GM03348 (cell line): ENCODE data around the gene SELP.
A peak's percentile ranks its signal among the peaks of the same experiment; 100 is the strongest.

ENCODE experiments used
- DNase-seq: peaks from one replicate; pipeline ENCODE4 v3.0.0; 2012; ENCODE audit warnings: low spot score

Gene SELP

DNA sequence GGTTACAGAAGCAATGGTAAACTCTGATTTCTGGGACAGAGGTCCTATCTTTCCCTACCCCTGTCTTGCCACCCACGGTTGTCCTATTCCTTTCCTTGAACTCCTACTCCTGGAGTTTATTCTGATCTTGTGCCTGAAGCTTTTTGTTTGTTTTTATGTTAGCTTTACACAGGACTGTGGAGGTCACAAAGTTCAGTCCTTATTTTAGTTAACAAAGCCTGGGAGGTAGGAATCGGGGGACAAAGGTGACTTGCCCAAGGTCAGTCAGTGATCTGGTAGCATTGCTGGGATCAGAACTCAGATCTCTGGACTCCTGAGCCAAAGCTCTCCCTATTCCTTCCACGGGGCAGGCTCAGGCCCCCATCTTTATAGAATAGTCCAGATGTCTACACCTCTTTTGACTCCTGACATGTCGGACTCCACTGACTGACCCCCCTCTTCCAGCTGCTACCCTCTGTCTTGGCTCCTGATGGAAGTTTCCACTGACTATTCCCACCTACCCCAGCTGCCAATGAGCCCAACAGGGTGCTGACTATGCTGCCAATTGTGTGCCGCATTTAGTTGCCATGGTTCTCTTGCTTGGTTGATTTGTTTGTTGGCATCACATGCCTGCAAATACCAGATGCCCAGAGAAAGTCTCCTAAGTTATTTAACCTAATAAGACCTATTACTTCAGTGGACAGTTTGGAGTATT, 53.5 kb downstream of the SELP start:
- no peak for DNase-seq

DNA sequence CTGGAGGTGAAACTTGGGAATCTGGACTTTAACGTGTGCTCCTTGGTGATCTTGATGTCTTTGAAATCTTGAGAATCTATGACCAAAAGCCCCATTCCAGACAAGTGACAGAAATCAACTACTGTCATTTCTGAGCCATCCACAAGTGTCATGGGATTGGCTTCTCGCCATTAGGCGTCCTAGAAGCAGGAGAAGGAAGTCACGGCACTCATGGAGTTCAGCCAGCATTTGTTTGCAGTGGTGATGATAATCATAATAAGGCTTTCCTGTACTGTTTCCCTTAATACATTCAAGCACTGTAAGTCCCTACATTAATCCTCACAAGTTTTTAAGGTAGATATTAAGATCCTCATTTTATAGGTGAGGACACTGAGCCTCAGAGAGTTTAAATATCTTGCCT, 55.6 kb downstream of the SELP start:
- DNase-seq, result no peak

DNA sequence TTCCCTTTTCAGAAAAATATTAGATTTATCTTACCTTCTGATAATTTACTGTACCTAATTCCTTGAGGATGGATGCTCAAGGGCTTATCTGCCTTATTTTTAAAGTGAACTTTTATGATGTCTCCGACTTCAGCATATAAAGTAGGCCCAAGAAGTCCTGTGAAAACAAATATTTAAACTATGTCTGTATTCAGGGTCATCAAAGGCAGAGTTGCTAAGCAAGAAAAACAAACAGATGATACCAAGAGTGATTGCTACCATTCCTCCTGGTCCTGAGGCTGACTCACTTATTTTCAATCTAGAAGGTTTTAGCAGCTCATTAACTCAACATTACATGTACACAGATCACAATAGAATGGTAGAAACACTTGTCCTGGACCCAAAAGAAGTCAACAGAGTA, 57.7 kb downstream of the SELP start:
- DNase-seq, result no peak

DNA sequence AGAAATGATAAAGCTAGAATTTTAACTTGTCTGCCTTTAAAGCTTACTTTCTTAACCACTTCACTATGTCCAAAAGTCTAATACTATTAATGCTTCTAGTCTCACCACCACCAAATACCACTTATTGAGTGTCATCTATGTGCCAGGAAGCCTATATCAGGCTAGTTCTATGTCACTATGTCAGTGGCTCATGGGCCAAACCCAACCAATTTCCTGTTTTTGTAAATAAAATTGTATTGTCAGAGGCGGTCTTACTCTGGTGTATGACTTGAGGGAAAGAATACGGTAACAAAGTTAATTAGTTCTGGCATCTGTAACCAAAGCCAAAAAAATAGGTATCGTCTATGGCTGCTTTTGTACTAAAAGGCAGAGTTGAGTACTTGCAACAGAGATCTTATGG, 58.5 kb downstream of the SELP start:
- DNase-seq, result no peak

DNA sequence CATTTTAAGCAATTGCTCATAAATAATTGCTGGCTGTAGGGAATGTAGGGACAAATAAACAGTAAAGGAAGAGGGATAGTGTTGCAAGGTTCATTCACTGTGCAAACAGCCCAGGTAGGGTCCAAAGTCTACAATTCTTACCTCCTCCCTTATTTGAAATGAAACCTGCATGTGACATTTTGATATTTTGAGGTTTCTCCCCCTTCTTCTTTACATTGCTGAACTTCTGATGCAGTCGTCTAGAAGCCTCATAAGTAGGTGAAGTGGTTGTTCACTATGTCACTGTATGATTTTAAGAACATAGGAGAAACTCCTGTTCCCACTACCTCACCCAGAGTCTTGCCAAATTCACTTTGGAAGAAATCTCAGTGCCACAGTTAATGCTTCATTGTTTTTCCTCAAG, 59.8 kb downstream of the SELP start:
- no peak for DNase-seq

DNA sequence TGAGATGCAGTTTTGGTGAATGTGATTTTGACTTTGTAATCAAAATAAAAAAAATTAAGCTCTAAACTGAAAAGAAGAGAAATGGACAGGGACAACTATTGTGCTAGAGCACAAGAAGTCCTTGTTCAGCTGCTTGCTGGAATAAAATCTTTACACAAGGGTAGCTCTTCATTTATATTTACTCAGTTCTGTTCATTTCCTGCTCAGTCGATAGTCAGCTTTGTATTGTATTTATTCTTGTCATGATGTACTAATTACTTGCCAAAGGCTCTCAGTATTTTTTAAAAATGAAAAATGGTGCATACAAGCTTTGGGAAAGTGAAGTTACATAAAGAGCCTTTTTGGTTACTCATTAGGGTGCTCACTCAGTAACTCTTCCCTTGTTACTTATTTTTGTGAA, 61.4 kb downstream of the SELP start:
- no peak for DNase-seq

DNA sequence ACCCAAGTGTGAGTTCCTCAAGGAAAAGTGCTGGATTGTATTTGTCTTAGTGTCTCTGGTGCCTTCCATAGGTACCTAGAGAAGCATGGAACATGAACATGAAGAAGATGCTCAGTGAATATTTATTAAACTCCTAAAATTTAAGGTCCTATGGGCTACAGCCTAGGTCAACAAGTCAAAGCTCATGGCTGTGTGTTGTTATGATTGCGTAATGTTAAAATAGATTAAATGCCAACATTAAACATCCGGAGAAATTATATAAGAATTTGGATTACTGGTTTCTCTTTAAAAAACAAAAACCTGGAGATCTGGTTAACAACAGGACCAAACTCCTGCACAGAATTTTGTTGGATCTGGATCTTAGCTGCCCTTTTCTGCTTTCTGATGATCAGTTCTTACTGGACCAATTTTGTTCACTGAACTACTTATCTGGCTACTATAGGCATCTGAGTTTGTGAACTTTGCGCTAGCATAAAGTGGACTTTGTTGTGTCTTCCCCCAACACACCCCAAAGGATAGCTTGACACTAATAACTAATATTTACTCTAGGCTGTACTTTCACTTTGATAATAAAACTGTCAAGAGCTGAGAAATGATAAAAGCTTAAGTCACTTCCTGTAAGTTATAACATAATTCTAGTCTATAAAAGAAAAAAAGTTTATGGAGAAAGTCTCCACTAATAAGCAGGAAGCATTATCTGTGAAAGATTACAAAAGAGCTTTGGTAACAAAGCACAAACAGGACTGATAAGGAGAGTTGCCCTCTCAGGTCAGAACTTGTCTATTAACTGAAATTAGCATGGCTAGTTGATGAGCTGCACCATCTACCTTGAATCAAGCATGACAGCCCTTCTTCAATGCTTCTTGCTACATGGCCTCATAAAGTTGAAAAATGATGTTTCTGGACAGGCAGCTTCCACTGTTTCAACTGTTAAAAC, 64.3 kb downstream of the SELP start:
- DNase-seq, result no peak

DNA sequence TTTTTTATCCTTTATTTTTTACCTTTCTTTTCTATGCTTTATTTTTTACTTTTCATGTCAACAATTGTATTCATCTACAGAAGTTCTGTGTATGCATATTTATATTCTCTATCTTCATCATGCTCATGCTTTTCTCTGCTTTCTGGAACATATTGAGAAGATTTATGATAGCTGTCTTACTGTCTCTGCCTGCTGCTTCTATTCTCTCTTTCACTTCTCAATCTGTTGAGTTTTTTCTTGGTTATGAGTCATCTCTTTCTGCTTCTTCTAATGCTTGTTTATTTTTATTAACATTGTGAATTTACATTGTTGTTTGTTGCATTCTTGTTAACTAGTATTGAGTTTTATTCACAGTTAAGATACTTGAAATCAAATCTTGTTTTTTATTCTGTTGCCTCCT, 66.3 kb downstream of the SELP start:
- no peak for DNase-seq

DNA sequence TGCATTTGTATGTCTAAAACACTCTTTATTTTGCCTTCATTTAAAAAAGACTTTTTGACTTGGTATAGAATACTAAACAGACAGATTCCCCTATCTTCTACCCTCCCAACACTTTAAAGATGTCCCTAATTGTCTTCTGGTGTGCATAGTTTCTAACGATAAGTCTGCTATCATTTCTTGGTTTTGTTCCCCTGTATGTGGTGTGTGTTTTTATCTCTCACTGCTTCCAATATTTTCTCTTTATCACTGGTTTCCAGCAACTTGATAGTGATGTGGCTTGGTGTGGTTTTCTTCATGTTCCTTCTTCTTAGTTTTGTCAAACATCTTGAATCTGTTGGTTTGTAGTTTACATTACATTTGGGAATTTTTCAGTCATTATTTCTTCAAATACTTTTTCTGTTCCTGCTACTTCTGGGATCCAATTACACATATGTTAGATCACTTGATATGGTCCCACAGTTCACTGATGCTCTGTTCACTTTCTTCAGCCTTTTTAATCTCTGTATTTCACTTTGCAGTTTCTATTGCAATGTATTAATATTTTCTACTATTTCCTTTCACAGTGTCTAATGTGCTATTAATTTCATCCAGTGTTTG, 66.8 kb downstream of the SELP start:
- DNase-seq, result no peak

DNA sequence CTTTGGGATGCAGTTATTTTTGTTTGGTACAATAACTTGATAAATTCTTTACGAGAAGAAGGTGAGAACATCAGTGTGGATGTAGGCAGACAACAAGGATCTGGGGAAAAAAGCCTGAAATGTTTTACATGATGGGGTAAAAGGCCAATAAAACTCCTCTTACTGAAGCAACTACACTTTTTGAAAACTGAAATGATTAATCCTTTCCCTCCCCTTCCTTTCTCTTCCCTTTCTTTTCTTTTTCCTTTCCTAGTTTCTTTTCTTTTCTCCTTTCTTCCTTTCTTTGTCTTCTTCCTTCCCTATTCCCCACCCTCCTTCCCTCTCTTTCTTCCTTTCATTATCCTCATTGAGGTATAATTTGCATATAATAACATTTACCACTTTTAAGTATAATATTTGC, 68.2 kb downstream of the SELP start:
- no peak for DNase-seq

DNA sequence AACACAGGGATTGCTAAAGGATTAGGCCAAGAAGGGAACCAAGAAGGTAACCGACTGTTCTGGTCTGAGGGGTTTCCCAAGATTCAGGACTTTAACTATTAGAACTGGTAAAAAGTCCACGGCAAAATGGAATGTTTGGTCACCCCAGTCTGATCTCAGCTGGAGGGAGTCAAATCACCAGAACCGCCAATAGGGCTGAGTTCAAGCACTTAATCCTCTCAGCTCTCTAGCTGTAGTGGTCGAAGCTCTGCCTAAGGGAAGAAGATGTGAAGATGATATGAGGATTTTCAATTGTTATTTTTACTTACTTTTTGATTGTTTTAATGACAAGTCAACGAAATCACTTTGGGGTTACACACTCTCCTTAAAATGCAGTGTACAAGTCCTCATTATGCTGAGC, 72.8 kb downstream of the SELP start:
- DNase-seq, result no peak

DNA sequence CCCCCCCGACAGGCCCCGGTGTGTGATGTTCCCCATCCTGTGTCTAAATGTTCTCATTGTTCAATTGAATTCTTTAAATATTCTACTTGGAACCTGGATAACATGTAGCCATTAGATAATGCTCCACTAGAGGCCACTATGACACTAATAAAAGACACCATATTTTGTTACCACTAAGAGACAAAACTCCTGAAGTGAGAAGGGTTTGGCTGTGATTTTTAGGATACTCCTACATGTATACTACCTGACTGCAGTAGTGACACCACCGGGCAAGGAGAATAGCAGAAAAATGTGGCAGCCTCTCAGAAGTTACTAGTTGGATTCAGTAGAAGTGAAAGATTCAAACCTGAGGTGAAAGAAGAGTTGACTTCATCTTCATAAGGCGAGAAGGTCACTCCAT, 79.6 kb downstream of the SELP start:
- DNase-seq, result peak; percentile 67

DNA sequence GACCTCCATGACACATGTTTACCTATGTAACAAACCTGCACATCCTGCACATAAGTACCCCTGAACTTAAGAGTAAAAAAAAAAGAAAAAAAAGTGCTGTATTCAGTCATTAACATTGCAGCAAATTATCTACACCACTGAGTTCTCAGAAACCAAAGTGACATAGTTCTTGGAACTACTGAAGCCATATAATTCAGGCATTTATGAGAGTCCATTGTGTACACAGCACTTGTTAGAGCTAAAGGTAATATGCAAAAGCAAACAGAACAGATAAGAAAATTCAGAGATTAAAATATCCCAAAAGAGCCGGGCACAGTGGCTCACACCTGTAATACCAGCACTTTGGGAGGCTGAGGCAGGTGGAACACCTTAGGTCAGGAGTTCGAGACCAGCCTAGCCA, 81.6 kb downstream of the SELP start:
- no peak for DNase-seq

DNA sequence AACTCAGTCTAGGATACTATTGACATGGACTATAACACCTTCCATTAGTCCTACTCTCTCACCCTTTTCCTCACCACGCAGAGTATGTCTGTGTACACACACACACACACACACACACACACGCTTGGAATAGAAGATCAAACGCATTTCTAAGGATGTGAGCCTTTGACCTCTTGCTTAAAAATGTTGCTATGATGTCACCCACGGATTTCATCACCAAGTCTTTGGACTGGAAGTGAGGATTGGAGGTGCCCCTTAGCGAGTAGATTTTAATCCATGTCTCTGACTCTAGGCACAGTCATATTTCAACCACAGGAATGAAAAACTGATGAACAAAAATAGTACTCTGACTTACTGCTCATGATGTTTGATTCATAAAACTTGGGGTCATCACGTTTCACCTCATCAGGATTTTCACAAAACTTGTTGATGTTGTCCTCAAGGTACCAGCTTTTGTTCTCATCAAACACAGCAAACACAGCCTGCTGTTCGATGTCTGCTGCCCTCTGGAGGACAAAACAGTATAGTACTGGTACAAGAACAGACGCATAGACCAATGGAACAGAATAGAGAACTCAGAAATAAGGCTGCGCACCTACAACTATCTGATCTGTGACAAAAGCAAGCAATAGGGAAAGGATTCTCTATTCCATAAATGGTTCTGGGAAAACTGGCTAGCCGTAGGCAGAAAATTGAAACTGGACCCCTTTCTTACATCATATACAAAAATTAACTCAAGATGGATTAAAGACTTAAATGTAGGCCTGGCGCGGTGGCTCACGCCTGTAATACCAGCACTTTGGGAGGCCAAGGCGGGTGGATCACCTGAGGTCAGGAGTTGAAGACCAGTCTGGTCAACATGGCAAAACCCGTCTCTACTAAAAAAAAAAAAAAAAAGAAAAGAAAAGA, 83.6 kb downstream of the SELP start:
- peak; percentile 54 for DNase-seq

DNA sequence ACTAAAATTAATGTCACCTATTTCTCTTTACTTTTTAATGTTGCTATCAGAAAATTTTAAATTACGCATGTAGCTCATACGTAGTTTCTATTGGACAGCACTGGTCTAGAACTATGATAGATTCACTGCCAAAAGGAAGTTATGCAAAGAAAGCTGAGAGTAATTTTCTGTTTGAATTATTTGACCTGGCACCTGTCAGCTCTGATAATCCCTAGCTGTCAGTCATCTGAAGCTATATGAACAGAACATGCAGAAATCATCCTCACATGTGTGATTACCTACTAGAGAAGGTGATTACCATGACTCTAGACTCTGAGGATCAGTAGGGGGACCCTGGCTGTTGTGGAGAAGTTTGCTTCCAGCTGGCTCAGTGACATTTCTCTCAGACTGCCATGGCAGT, 84.5 kb downstream of the SELP start:
- no peak for DNase-seq

DNA sequence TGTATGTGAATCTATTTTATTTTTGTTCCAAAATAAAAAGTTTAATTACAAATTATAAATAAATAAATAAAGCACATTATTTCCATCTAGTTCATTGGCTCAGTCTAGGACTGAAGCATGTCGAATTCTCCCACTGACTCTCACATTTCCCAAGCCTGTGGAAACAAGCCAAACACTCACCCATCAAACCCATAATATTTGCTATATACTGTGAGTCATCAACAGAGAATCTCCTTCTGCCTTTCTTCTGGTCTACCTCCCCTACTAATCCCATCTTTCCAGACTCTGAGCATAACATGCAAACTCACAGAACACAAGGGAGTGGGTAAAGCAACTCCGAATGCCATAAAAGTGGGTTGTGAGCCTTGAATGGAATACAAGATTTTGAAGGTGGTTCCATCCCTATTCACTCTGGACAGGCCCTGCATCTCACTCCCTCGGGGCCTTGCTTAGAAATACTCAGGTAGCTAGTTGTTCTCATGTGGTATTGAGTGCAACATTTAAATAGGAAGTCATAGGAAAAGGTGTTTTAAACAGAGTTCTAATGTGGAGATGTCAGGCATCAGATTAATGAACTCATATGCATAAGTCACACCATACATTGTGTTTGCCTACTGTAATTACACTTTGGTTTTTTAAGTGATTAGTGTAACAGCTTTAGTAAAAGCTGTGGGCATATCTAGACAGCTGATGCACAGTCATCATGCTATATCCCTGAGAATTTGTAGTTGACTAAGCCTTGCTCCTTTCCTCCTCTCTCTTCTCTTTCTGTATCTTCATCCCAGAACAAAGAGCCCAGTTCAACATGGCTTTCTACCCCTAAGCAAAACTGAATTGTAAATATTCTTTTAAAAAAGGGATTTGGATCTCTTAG, 90.7 kb downstream of the SELP start:
- peak; percentile 62 for DNase-seq
